ENCODE results near the gene MCRIP1. TPM values are rescaled to one million over a fixed set of nuclear protein-coding genes. Genes with fewer than 3 reads are reported as not detected.

Gene MCRIP1
- polyA plus RNA-seq, 1 donor: 135 TPM

- no peak for DNase-seq
Measured at GRCh38 chr17:81819708-81820107, 13.4 kb downstream of the MCRIP1 start.

GRCh38 chr17:81817758-81818147, 15.3 kb downstream of the MCRIP1 start:
- no peak for DNase-seq

- DNase-seq: no peak
Measured at GRCh38 chr17:81815646-81815986, 17.5 kb downstream of the MCRIP1 start.

- no peak for DNase-seq
Measured at GRCh38 chr17:81814748-81815645, 18.1 kb downstream of the MCRIP1 start.

- DNase-seq: no peak
Measured at GRCh38 chr17:81813861-81814683, 19.0 kb downstream of the MCRIP1 start.

- DNase-seq: no peak
Measured at GRCh38 chr17:81813371-81813684, 19.8 kb downstream of the MCRIP1 start.

GRCh38 chr17:81812571-81813370, 20.3 kb downstream of the MCRIP1 start:
- DNase-seq: no peak

- DNase-seq: no peak
Measured at GRCh38 chr17:81811705-81812570, 21.2 kb downstream of the MCRIP1 start.

GRCh38 chr17:81810892-81811704, 22.0 kb downstream of the MCRIP1 start:
- DNase-seq: no peak

- DNase-seq: no peak
Measured at GRCh38 chr17:81810476-81810875, 22.6 kb downstream of the MCRIP1 start.

GRCh38 chr17:81809556-81809998, 23.5 kb downstream of the MCRIP1 start:
- DNase-seq: no peak

- DNase-seq: no peak
Measured at GRCh38 chr17:81808778-81809555, 24.1 kb downstream of the MCRIP1 start.

GRCh38 chr17:81807839-81808238, 25.3 kb downstream of the MCRIP1 start:
- DNase-seq: no peak

GRCh38 chr17:81807210-81807719, 25.8 kb downstream of the MCRIP1 start:
- no peak for DNase-seq

- DNase-seq: no peak
Measured at GRCh38 chr17:81806461-81807209, 26.5 kb downstream of the MCRIP1 start.

- no peak for DNase-seq
Measured at GRCh38 chr17:81805707-81806460, 27.2 kb downstream of the MCRIP1 start.

GRCh38 chr17:81804559-81805399, 28.3 kb downstream of the MCRIP1 start:
- no peak for DNase-seq

All from hindlimb muscle (tissue), 1 donor.